Smooth muscle cell of the brain vasculature (primary cell): ENCODE data around the gene CTSW.

Source experiments
- DNase-seq: peaks from one replicate; pipeline ENCODE4 v3.0.0-alpha.2; 2012; ENCODE audit warnings: low read depth, low spot score

Gene CTSW

DNA sequence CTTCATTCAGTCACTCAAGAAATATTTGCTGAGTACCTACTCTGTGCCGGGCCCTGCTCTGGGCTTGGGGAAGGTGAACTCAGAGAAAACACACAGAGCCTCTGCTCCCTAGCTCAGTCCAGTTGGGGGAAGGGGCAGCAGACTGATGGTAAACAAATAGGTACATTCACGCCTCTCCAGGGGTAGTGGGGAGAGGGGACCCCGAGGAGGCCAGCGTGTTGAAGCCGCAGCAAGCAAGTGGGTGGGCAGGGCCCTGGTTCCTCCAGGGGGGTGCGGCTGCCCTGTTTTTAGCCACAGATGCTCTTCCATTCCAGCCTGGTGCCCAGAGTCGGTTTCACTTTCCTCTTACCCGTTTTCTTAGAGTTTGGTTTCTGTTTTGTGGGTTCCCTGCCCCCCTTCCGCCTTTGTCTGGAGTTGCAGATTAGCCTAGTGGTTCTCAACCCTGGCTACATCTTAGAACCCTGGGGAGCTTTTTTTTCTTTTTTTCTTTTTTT, 48.3 kb downstream of the CTSW start:
- no peak for DNase-seq

DNA sequence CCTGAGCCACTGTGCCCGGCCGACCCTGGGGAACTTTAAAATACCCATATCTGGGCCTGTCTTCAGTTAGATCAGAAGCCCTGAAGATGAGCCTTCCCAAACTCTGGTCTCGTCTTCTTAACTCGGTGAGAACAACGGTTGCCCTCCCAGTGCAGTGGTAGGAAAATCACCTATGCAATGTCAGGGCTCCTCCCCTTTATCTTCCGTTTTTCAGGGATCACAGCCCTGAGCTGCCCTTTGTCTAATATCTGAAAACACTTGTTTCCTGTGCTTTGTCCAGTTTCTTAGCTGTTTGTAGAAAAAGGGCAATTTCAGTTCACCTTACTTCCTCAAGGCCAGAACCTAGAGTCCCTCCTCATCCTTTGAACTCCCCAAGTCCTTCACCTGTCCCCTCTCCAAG, 49.0 kb downstream of the CTSW start:
- DNase-seq: no peak

DNA sequence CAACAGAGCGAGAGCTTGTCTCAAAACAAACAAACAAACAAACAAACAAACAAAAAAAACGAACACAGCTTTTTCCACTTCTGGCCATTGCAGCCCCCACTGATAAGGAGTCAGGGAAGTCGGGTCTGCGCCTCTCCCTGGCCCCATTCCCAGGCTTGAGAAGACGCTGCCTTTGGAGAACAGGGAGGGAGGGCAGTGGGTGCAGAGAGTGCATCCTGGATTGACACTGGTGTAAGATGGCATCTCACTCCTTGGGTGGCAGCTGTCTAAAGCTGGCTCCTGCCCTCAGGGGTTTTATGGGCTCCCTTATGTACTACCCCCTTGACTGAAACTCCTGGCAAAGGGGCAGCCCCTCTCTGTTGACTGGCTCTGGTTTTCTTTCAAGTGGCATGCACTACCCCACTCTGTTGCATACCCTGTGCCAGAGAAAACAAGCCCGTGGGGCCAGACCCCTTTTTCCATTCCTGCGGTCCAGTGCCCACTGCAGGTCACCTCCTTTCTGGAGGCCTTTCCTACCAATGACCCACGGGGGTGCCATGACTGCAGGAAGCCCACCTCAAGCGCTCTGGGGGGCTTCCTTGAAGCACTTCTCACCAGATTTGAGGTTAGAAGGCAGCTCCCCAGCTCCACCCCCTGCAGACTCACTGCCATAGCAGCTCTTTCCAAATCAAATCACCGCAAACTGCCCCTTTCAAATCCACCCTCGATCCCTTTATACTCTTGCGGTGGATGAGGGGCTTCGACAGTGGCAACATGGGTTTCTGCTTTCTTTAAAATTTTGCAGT, 52.3 kb downstream of the CTSW start:
- DNase-seq: no peak

DNA sequence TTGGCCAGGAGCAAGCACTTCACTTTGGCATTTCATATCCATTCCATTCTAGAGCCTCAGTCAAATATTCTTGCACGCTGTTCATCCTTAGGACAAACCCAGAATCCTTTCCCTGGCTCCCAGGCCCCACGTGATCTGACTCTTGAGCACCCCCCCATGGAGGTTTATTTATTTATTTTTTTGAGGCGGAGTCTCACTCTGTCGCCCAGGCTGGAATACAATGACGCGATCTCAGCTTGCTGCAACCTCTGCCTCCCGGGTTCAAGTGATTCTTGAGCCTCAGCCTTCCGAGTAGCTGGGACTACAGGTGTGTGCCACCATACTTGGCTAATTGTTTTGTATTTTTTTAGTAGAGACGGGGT, 52.9 kb downstream of the CTSW start:
- DNase-seq: no peak
